Panc1 (cell line): ENCODE results near the gene CASP5.

ENCODE experiments used
- POLR2AphosphoS5 ChIP-seq: IDR thresholded peaks from 2 replicates; pipeline ENCODE4 v1.6.1; 2012; ENCODE audit warnings: mild to moderate bottlenecking, low read depth, low read length, moderate library complexity
- SIN3A ChIP-seq: IDR thresholded peaks from 2 replicates; pipeline ENCODE4 v1.6.1; 2012; ENCODE audit warnings: low read depth, mild to moderate bottlenecking, low read length, moderate library complexity, borderline replicate concordance; ENCODE audit not compliant: insufficient read depth
- TCF7L2 ChIP-seq: IDR thresholded peaks from 2 replicates; pipeline ENCODE4 v1.6.1; 2011; ENCODE audit warnings: mild to moderate bottlenecking, low read depth, low read length, inconsistent platforms
- TF ChIP-seq, protein P1 (sequence below): fragments of 450-650 bp; IDR thresholded peaks from 2 replicates; pipeline ENCODE4 v1.5.1; 2017; ENCODE audit warnings: mild to moderate bottlenecking

DNA sequence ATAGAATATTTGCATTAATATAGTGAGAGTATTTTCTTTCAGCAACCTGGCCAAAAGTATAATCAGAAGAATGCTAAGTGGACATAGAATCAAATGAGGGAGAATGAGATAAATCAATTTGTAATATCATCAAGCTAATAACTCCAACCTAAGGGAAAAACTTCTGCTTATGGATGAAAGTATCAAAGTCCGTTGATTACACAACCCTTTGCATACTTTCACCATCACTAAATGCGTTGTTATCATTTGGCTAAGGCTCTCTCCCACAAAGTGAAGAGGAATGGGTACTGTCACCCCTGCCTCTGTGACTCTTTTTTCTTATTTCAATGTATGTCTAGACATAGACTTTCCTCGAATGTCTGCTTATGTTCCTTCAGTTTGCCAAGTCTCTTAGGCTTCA is 38.2 kb downstream of the CASP5 start:
- TF ChIP-seq, protein P1, sequence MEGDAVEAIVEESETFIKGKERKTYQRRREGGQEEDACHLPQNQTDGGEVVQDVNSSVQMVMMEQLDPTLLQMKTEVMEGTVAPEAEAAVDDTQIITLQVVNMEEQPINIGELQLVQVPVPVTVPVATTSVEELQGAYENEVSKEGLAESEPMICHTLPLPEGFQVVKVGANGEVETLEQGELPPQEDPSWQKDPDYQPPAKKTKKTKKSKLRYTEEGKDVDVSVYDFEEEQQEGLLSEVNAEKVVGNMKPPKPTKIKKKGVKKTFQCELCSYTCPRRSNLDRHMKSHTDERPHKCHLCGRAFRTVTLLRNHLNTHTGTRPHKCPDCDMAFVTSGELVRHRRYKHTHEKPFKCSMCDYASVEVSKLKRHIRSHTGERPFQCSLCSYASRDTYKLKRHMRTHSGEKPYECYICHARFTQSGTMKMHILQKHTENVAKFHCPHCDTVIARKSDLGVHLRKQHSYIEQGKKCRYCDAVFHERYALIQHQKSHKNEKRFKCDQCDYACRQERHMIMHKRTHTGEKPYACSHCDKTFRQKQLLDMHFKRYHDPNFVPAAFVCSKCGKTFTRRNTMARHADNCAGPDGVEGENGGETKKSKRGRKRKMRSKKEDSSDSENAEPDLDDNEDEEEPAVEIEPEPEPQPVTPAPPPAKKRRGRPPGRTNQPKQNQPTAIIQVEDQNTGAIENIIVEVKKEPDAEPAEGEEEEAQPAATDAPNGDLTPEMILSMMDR: no peak
- TF ChIP-seq POLR2AphosphoS5: no peak
- TF ChIP-seq SIN3A: no peak
- TF ChIP-seq TCF7L2: no peak
